Endothelial cell (in vitro differentiated cells): ENCODE data around the gene S100A11. TPM values are rescaled to one million over a fixed set of nuclear protein-coding genes. Genes with fewer than 3 reads are reported as not detected.

ENCODE experiments used
- DNase-seq: peaks from one replicate; pipeline ENCODE4 v3.0.0; 2021; ENCODE audit warnings: low spot score
- H3K27ac Mint-ChIP-seq: one replicate; pipeline ENCODE4 v1.8.0; 2021; ENCODE audit warnings: mixed read lengths, inconsistent platforms; ENCODE audit not compliant: unreplicated experiment
- H3K27me3 Mint-ChIP-seq: one replicate; pipeline ENCODE4 v1.8.0; 2021; ENCODE audit warnings: mild to moderate bottlenecking, moderate library complexity, mixed read lengths, inconsistent platforms; ENCODE audit not compliant: unreplicated experiment
- H3K36me3 Mint-ChIP-seq: one replicate; pipeline ENCODE4 v1.8.0; 2021; ENCODE audit warnings: mild to moderate bottlenecking, low read depth, mixed read lengths, inconsistent platforms; ENCODE audit not compliant: unreplicated experiment
- H3K4me1 Mint-ChIP-seq: one replicate; pipeline ENCODE4 v1.8.0; 2021; ENCODE audit warnings: mild to moderate bottlenecking, mixed read lengths, inconsistent platforms; ENCODE audit not compliant: unreplicated experiment
- H3K4me3 Mint-ChIP-seq: one replicate; pipeline ENCODE4 v1.8.0; 2021; ENCODE audit warnings: mild to moderate bottlenecking, mixed read lengths, inconsistent platforms; ENCODE audit not compliant: unreplicated experiment
- H3K9me3 Mint-ChIP-seq: one replicate; pipeline ENCODE4 v1.8.0; 2021; ENCODE audit warnings: mixed read lengths, inconsistent platforms; ENCODE audit not compliant: unreplicated experiment
- total RNA-seq: library from RNA; stranded (reverse); fragmentation: NEBNext Ultra II Directional; extraction: Animal tissue kit (Norgen Biotek cat#: 25700); gene quantifications from one replicate; pipeline ENCODE4 v1.2.1, GENCODE V29; 2021; ENCODE audit not compliant: unreplicated experiment
- TF ChIP-seq, protein P1 (sequence below): fragments of 200-600 bp; sonication (generic); IDR thresholded peaks from one replicate; pipeline ENCODE4 v1.5.0; 2021; ENCODE audit warnings: antibody characterized with exemption; ENCODE audit not compliant: unreplicated experiment

S100A11 gene
- total RNA-seq, 1 donor from 2014 or later, result 1,124 TPM

DNA sequence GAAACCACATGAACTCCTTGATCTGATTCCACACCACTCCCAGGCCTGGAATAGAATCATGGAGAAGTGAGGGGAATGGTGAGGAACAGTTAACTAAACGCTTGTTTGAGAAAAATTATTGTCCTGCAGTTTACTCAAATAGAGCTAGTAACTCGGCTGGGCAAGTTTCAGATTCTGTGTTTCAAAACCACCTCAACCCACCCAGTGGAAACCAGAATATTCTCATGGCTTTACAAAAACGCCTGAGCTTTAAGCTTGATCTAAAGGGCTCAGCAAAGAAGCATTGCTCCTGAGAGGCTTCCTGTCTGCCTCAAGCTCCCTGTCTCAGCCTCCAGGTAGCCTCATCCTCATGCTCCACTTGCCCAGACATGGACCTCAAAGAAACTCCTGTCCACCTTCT lies 35.5 kb upstream of the S100A11 start:
- DNase-seq, result no peak
- Mint-ChIP-seq H3K4me3 (no peak overlapping the region), H3K36me3 (no peaks in the 10 kb centered on the region), H3K27ac (no peak overlapping the region), H3K9me3 (no peaks in the 10 kb centered on the region), H3K4me1 (peaks cover 4% of the 10 kb centered on the region), H3K27me3 (peaks cover 5% of the 10 kb centered on the region)
- TF ChIP-seq, protein P1, sequence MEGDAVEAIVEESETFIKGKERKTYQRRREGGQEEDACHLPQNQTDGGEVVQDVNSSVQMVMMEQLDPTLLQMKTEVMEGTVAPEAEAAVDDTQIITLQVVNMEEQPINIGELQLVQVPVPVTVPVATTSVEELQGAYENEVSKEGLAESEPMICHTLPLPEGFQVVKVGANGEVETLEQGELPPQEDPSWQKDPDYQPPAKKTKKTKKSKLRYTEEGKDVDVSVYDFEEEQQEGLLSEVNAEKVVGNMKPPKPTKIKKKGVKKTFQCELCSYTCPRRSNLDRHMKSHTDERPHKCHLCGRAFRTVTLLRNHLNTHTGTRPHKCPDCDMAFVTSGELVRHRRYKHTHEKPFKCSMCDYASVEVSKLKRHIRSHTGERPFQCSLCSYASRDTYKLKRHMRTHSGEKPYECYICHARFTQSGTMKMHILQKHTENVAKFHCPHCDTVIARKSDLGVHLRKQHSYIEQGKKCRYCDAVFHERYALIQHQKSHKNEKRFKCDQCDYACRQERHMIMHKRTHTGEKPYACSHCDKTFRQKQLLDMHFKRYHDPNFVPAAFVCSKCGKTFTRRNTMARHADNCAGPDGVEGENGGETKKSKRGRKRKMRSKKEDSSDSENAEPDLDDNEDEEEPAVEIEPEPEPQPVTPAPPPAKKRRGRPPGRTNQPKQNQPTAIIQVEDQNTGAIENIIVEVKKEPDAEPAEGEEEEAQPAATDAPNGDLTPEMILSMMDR, result no peak

DNA sequence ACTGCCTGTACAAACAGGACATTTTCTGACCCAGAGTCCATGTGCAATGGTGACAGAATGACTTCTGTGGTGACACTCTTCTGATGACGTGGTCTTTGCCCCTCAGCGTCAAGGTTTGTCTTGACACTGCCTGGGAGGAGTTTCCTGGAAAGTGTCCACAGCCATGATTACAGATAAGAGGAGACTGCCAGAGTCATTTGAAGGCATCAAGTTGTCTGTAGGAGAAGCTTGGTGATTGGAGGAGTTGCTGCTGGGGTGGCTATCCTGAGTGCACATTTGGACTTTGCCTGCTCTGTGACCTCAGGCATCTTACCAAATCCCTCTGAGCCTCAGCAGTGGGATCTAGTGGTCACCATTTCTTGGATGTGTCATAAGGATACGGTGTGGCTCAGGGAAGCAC lies 34.3 kb upstream of the S100A11 start:
- no peak for DNase-seq
- Mint-ChIP-seq H3K36me3 (no peaks in the 10 kb centered on the region), H3K9me3 (no peaks in the 10 kb centered on the region), H3K4me1 (peaks cover 11% of the 10 kb centered on the region), H3K27ac (no peak overlapping the region), H3K27me3 (peaks cover 3% of the 10 kb centered on the region), H3K4me3 (no peak overlapping the region)
- TF ChIP-seq, protein P1, result no peak

DNA sequence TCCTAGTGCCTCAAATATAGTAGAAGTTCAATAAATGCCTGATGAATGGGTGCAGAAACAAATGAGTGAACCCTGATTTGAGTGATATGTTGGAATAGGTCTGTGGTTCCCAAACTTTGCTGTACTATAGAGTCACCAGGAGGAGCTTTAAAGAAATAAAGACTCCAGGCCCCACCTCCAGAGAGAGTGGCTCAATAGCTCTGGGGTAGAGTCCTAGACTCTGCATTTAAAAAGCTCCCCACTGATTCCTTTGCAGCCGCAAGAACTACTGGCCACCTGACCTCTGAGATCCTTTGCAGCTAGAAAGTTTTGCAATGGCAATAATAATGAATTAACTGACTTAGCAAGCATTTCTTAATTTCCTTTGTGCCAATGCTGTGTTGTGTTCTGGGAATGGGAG lies 31.1 kb upstream of the S100A11 start:
- Mint-ChIP-seq H3K4me1 (peaks cover 19% of the 10 kb centered on the region), H3K9me3 (no peaks in the 10 kb centered on the region), H3K27ac (no peak overlapping the region), H3K4me3 (no peak overlapping the region), H3K27me3 (peaks cover 1% of the 10 kb centered on the region), H3K36me3 (no peaks in the 10 kb centered on the region)
- DNase-seq, result no peak
- TF ChIP-seq, protein P1, result no peak

DNA sequence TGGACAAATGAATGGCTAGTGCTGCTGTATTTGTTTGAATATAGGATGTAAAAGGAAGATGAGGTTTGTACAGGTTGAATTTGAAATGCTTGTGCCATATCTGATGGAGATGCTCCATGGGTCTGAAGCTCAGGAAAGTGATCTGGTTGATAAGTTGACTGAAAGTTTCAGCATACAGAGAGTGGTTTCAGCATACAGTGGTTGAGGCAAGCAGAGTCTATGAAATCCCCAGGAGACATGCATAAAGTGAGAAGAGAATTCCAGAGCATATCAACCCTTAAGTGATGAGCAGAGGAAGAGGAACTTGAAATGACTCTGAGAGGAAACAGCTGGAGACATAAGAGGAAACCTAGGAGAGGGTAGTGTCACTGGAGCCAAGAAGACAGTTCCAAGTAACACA lies 30.3 kb upstream of the S100A11 start:
- Mint-ChIP-seq H3K4me1 (peaks cover 19% of the 10 kb centered on the region), H3K36me3 (no peaks in the 10 kb centered on the region), H3K9me3 (no peaks in the 10 kb centered on the region), H3K27ac (no peak overlapping the region), H3K4me3 (no peak overlapping the region), H3K27me3 (peaks cover 1% of the 10 kb centered on the region)
- TF ChIP-seq, protein P1, result no peak
- DNase-seq, result no peak

DNA sequence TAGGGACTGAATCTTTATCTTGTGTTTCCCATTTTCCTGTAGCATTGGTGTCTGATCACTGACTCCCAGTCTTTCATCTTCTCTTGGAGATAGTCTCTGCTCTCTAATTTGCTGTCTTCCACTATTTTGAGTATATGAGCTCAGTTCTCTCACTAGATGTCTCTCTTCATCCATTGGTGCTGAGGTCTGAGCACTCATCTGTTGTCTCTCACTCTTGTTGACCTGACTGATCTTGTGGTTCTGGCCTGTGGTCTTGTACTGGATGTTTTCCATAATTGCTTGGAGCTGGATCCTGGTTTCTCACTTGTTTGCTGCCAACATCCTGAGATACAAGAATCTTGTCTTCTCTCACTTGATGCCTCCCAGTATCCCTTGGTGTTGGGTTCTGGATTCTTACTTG lies 25.1 kb upstream of the S100A11 start:
- DNase-seq, result no peak
- H3K27ac Mint-ChIP-seq, result no peak overlapping the region
- H3K9me3 Mint-ChIP-seq, result no peaks in the 10 kb centered on the region
- TF ChIP-seq, protein P1, result no peak
- no peaks in the 10 kb centered on the region for H3K36me3 Mint-ChIP-seq
- peaks cover 12% of the 10 kb centered on the region for H3K4me1 Mint-ChIP-seq
- H3K27me3 Mint-ChIP-seq, result no peaks in the 10 kb centered on the region
- no peak overlapping the region for H3K4me3 Mint-ChIP-seq
